ENCODE measurements around the gene ECEL1.

- TF ChIP-seq TAF1 (IDR thresholded peaks at IDR 0.05; ENCODE audit: borderline replicate concordance, low read depth, low read length), result no peak
- no peak for TF ChIP-seq POLR2A (IDR thresholded peaks at IDR 0.05; ENCODE audit: low read depth, low read length)
These were observed 33.0 kb downstream of the ECEL1 start for GRCh38 chr2:232454630-232455029.
